Ovary (tissue), 3 donors: Measurements from ENCODE around the gene USP10.

Source experiments
- POLR2A ChIP-seq: fragments of 450-650 bp; IDR thresholded peaks from one replicate; pipeline ENCODE4 v1.6.1; 2017; ENCODE audit warnings: antibody characterized with exemption, mild to moderate bottlenecking, moderate library complexity
- TF ChIP-seq, protein P1 (sequence below), 3 donors: fragments of 450-650 bp in 2 of 3; fragments of 200-600 bp in 1 of 3; IDR thresholded peaks; one replicate each; pipeline versions ENCODE4 v1.5.1 to v1.8.0; 2016 to 2022; ENCODE audit warnings: antibody characterized with exemption in 3 of 3, mild to moderate bottlenecking in 1 of 3
- donor health status: DM: no; HTN: no; CAD: no.

- TF ChIP-seq, protein P1, sequence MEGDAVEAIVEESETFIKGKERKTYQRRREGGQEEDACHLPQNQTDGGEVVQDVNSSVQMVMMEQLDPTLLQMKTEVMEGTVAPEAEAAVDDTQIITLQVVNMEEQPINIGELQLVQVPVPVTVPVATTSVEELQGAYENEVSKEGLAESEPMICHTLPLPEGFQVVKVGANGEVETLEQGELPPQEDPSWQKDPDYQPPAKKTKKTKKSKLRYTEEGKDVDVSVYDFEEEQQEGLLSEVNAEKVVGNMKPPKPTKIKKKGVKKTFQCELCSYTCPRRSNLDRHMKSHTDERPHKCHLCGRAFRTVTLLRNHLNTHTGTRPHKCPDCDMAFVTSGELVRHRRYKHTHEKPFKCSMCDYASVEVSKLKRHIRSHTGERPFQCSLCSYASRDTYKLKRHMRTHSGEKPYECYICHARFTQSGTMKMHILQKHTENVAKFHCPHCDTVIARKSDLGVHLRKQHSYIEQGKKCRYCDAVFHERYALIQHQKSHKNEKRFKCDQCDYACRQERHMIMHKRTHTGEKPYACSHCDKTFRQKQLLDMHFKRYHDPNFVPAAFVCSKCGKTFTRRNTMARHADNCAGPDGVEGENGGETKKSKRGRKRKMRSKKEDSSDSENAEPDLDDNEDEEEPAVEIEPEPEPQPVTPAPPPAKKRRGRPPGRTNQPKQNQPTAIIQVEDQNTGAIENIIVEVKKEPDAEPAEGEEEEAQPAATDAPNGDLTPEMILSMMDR (IDR thresholded peaks at IDR 0.05), result no peak
- TF ChIP-seq POLR2A, result no peak
These were observed 109.0 kb downstream of the USP10 start for GRCh38 chr16:84808826-84809225.
